Cortex of kidney (tissue), 1 donor: ENCODE measurements around the gene OSBPL8.
"Not testable (repeated sequence)": the region's sequence is repeated elsewhere in the genome, so short reads cannot be mapped to it uniquely, and the experiment has no call there.

Experiments
- DNase-seq: peaks from one replicate; lab custom pipeline; 2025; lab: John Stamatoyannopoulos, UW

The OSBPL8 gene

GRCh38 chr12:76529226-76529918, 30.2 kb downstream of the OSBPL8 start:
- no peak for DNase-seq

GRCh38 chr12:76523408-76523807, 36.2 kb downstream of the OSBPL8 start:
- DNase-seq, result no peak

- DNase-seq, result no peak
Measured at GRCh38 chr12:76520348-76520747, 39.2 kb downstream of the OSBPL8 start.

GRCh38 chr12:76519538-76519937, 40.0 kb downstream of the OSBPL8 start:
- no peak for DNase-seq

- DNase-seq, result no peak
Measured at GRCh38 chr12:76518699-76519098, 40.9 kb downstream of the OSBPL8 start.

- DNase-seq, result no peak
Measured at GRCh38 chr12:76515271-76515670, 44.3 kb downstream of the OSBPL8 start.

- not testable (repeated sequence) for DNase-seq
Measured at GRCh38 chr12:76511116-76511716, 48.4 kb downstream of the OSBPL8 start.

GRCh38 chr12:76508128-76508980, 51.2 kb downstream of the OSBPL8 start:
- no peak for DNase-seq

GRCh38 chr12:76506149-76506548, 53.4 kb downstream of the OSBPL8 start:
- no peak for DNase-seq

- DNase-seq, result no peak
Measured at GRCh38 chr12:76505050-76505449, 54.5 kb downstream of the OSBPL8 start.

GRCh38 chr12:76504606-76505005, 55.0 kb downstream of the OSBPL8 start:
- DNase-seq, result no peak

- DNase-seq, result no peak
Measured at GRCh38 chr12:76503957-76504356, 55.6 kb downstream of the OSBPL8 start.

- DNase-seq, result no peak
Measured at GRCh38 chr12:76501390-76501789, 58.2 kb downstream of the OSBPL8 start.

- not testable (repeated sequence) for DNase-seq
Measured at GRCh38 chr12:76499136-76499535, 60.4 kb downstream of the OSBPL8 start.

- no peak for DNase-seq
Measured at GRCh38 chr12:76495556-76495955, 64.0 kb downstream of the OSBPL8 start.

- no peak for DNase-seq
Measured at GRCh38 chr12:76491292-76491691, 68.3 kb downstream of the OSBPL8 start.

GRCh38 chr12:76490763-76491162, 68.8 kb downstream of the OSBPL8 start:
- DNase-seq, result no peak

GRCh38 chr12:76489737-76490136, 69.8 kb downstream of the OSBPL8 start:
- DNase-seq, result no peak

- DNase-seq, result no peak
Measured at GRCh38 chr12:76486011-76486410, 73.6 kb downstream of the OSBPL8 start.

GRCh38 chr12:76480796-76481195, 78.8 kb downstream of the OSBPL8 start:
- DNase-seq, result no peak

- DNase-seq, result no peak
Measured at GRCh38 chr12:76478045-76478444, 81.5 kb downstream of the OSBPL8 start.

- DNase-seq, result not testable (repeated sequence)
Measured at GRCh38 chr12:76472862-76473261, 86.7 kb downstream of the OSBPL8 start.

GRCh38 chr12:76471579-76471978, 88.0 kb downstream of the OSBPL8 start:
- no peak for DNase-seq
